RCC 7860 (cell line): ENCODE measurements around the gene TNFRSF13B.
"Not testable (repeated sequence)": the region's sequence is repeated elsewhere in the genome, so short reads cannot be mapped to it uniquely, and the experiment has no call there.

Experiments
- DNase-seq: peaks from one replicate; pipeline ENCODE4 v3.0.0-alpha.2; 2015; ENCODE audit warnings: low spot score
- FAIRE-seq: peaks from 2 replicates; lab custom pipeline; 2012; peaks lifted over from hg19 to GRCh38; lab: Jason Lieb, UNC

TNFRSF13B gene

GRCh38 chr17:16915752-16916556 lies 56.0 kb downstream of the TNFRSF13B start:
- DNase-seq, result peak; percentile 4
- no peak for FAIRE-seq

GRCh38 chr17:16913463-16913862 lies 58.5 kb downstream of the TNFRSF13B start:
- DNase-seq (no peak), FAIRE-seq (no peak)

GRCh38 chr17:16912021-16912962 lies 59.6 kb downstream of the TNFRSF13B start:
- DNase-seq (no peak), FAIRE-seq (no peak)

DNA sequence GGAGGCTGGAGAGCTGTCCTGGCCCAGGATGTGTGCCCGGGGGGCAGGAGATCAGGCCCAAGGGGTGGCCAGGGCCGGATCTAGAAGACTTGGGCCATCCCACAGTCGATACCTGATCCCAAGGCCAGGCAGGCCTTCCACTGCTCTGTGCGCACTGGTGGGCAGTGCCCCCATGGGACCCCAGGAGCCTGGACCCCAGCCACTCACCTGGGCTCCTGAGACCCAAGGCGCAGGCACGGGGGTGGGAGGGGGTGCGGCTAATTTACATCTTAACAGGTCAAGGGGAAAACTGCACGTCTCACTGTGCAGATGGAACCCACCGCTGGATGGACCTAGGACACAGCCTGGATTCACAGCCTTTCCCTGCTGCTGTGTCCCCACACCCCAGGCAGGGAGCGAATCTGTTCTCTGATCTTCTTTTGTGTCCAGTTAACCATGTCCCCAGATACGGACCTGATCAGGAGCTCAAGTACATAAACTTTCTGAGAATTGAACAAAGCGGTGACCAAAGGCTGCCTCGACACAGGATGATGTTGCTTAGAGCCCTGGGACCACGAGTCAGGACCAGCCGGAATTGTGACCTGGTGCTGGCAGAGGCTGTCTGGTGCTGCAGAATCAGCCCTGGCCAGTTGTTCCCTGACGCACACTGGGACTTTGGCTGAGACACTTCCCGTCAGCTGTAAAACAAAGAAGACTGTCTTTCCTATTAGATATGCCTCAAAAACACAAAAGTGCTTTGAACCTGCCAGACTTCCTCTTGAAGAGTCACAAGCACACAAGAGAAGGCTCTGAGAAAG lies 60.6 kb downstream of the TNFRSF13B start:
- no peak for FAIRE-seq

GRCh38 chr17:16910341-16910740 lies 61.6 kb downstream of the TNFRSF13B start:
- DNase-seq (no peak), FAIRE-seq (no peak)

More for the DNA sequence above, 60.6 kb downstream of the TNFRSF13B start:
- no peak for DNase-seq

DNA sequence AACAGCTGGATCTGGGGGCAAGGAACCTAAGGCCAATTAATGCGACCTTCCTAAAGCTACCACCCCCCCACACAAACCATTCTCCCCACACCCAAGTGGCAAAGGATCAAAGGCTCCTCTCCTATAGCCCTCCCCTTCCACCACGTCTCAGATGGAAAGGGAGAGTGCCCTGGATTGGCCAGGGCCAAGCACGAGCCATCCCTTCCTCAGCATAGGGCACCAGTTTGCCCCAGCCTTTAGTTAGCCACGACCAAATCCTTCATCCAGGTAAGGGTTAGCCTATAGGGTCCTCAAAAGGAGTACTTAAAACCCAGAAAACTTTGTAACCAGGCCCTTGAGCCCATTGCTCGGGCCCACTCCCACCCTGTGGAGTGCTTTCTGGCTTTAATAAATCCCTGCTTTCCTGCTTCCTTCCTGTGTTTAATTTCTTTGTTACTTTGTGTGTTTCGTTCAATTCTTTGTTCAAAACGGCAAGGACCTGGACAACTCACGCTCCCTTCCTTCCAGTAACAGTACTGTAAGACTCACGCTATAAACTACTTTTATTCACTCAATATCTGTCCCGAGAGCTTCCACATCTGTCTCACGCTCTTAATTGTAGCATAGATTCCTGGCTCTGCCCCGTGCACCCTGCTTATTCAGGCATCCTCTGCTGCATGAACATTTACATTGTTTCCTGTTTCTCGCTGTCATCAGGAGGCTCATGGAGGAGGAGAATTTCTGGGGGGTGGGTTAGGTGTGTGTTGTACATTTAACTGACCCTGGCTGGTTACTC lies 62.3 kb downstream of the TNFRSF13B start:
- FAIRE-seq (no peak), DNase-seq (no peak)

GRCh38 chr17:16908273-16908672 lies 63.6 kb downstream of the TNFRSF13B start:
- FAIRE-seq, result no peak
- DNase-seq, result no peak

DNA sequence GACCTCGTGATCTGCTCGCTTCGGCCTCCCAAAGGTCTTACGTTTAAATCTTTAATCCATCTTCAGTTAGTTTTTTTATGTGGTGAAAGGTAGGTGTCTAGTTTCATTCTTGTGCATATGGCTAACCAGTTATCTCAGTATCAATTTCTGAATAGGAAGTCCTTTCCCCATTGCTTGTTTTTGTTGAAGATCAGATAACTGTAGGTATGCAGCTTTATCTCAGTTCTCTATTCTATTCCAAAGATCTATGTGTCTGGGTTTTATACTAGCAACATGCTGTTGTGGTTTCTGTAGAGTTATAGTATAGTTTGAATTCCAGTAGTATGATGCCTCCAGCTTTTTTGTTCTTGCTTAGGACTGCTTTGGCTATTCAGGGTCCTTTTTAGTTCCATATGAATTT lies 65.2 kb downstream of the TNFRSF13B start:
- FAIRE-seq, result no peak

DNA sequence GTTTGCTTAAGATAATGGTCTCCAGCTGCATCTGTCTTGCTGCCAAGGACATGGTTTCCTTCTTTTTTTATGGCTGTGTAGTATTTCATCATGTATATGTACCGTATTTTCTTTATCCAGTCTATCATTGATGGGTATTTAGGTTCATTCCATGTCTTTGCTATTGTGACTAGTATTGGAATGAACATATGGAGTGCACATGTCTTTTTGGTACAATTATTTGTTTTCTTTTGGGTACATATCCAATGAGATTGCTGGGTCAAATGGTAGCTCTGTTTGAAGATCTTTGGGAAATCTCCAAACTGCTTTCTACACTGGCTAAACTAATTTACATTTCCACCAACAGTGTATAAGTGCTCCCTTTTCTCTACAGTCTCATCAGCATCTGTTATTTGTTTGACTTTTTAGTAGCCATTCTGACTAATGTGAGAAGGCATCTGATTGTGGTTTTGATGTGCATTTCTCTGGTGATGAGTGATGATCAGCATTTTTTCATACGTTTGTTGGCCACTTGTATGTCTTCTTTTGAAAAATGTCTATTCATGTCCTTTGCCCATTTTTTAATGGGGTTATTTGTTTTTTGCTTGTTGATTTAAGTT lies 66.2 kb downstream of the TNFRSF13B start:
- FAIRE-seq (peak; percentile 77), DNase-seq (peak; percentile 32)

More for the DNA sequence above, 65.2 kb downstream of the TNFRSF13B start:
- DNase-seq, result no peak

- FAIRE-seq, DNase-seq: not testable (repeated sequence)
Measured at GRCh38 chr17:16903070-16903469, 68.8 kb downstream of the TNFRSF13B start.

- no peak for FAIRE-seq
- no peak for DNase-seq
Measured at GRCh38 chr17:16900288-16900882, 71.5 kb downstream of the TNFRSF13B start.

- DNase-seq, FAIRE-seq: not testable (repeated sequence)
Measured at GRCh38 chr17:16897211-16897896, 74.6 kb downstream of the TNFRSF13B start.

DNA sequence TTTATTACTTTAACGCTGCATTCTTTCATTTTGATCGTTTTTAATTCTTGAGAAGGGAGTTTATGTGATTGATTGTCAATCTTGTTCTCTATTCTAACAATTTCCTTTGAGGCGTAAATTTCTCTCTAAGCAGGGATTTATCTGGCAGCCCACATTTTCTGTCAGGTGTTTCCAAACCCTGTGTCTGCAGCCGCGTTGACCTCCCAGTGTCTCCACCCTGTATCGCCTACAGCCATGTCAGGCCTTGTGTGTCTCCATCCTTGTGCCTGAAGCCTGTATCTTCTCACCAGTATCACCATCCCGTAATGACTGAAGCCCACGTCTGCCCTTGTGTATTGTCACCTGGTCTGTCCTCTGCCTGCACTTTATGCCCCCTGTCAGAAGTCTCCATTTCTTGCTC lies 75.7 kb downstream of the TNFRSF13B start:
- not testable (repeated sequence) for DNase-seq, FAIRE-seq

DNA sequence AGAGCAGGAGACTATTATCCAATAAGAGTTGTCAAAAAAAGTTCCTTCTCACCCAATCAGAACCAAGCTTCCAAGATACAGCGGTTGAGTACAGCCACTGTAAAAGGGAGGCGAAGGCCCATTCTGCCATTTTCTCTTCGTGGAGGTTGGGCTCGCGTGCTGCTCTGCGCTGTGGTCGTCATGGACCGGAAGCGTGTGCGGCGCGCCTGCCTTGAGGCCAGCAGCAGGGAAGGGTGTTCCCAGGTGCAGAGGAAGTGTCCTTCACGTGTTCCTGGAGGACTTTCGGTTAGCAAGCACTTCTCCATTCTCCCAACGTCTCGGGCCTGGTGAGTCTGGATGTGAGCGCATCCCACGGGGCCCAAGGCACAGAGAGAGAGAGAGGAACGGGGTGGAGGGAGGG lies 78.4 kb downstream of the TNFRSF13B start:
- FAIRE-seq, DNase-seq: not testable (repeated sequence)

DNA sequence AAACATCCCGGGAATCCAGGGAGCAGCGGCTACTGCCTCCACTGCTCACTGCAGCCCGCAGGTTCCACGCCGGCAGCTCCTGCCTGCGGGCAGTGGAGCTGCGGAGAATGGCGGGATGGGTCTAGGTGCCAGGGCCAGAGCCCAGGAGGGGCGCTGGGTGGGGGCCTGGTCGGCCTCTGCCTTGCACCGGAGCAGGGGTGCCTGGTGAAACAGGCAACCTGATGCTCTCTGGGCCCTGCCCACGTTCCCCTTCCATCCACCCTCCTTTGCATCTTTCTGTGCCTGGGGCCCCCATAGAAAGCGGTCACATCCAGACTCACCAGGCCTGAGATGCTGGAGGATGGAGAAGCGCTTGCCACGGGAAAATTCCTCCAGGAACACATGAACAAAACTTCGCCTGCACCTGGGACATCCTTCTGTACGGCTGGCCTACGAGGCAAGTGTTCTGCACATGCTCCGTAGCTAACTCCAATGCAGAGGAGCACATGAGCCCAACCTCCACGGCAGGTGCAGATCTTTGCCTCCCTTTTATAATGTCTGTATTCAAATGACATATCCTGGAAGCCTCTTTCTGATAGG lies 79.0 kb downstream of the TNFRSF13B start:
- not testable (repeated sequence) for DNase-seq, FAIRE-seq

DNA sequence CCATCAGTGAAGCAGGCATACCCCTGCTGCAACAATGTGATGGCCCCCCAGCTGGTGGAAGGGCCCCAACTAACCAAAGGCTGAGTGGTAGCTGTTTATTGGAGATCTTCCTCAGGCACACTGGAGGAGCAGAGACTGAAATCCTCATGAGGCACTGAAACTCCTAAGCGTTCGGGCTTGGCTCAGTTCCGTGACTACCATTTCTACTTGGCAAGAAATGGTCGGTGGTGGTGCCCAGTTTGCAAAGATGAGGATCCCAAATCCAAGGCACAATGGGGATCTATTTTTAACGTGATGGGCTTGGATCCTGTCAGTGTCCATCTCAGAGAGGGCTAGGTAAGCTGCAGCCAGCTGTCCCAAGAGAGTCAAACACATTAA lies 82.8 kb downstream of the TNFRSF13B start:
- DNase-seq (no peak), FAIRE-seq (no peak)
